Mesenteric fat pad (tissue), 1 donor: Measurements from ENCODE around the gene WBP11. TPM values are rescaled to one million over a fixed set of nuclear protein-coding genes. Genes with fewer than 3 reads are reported as not detected.

Source experiments
- total RNA-seq: library from RNA; stranded (reverse); fragmentation: NEBNext Ultra II Directional; extraction: Animal tissue kit (Norgen Biotek cat#: 25700); gene quantifications from one replicate; pipeline ENCODE4 v1.2.1, GENCODE V29; 2021
- donor health status: DM: yes; HTN: yes; CAD: no.

WBP11 gene
- total RNA-seq, 1 donor from 2014 or later = 45.4 TPM

Other genes with a start within 250 kb of the WBP11 start
- gene PLBD1, start 235.6 kb downstream of the WBP11 start, total RNA-seq = 35.7 TPM
- not detected for gene GUCY2C, start 106.9 kb downstream of the WBP11 start, total RNA-seq
- 0.51 TPM for gene C12orf60, start 192 bp upstream of the WBP11 start, total RNA-seq
- gene SMCO3, start 10.7 kb upstream of the WBP11 start, total RNA-seq = not detected
- 1.6 TPM for gene ART4, start 40.0 kb upstream of the WBP11 start, total RNA-seq
- 2,401 TPM for gene MGP, start 82.4 kb upstream of the WBP11 start, total RNA-seq
- 0.87 TPM for gene ERP27, start 135.1 kb upstream of the WBP11 start, total RNA-seq
- 136 TPM for gene ARHGDIB, start 158.1 kb upstream of the WBP11 start, total RNA-seq
- not detected for gene PDE6H, start 169.6 kb upstream of the WBP11 start, total RNA-seq